B cell (primary cell): ENCODE results near the gene OSBPL5.

Experiments
- CTCF ChIP-seq: fragments of 200-600 bp; IDR thresholded peaks from one replicate; pipeline ENCODE4 v1.8.0; 2022; ENCODE audit warnings: antibody characterized with exemption, mild to moderate bottlenecking
- EZH2 ChIP-seq: IDR thresholded peaks from 2 replicates; pipeline ENCODE4 v1.6.1; 2012; ENCODE audit warnings: borderline replicate concordance, low read depth, mild to moderate bottlenecking, moderate library complexity, low read length; ENCODE audit not compliant: insufficient read depth, poor library complexity, severe bottlenecking

- no peak for TF ChIP-seq CTCF
- TF ChIP-seq EZH2 = no peak
These were observed 37.3 kb downstream of the OSBPL5 start for GRCh38 chr11:3127706-3128355.
